HL-60/S4 (cell line): Measurements from ENCODE around the gene IMPG1.

Experiments used
- in situ Hi-C: fragments of 300-500 bp; cut with MboI; formaldehyde crosslinking; loops from 2 replicates; pipeline ENCODE4 v1.14.3; 2022; ENCODE audit warnings: low sequenced_read_pairs

Gene IMPG1

DNA sequence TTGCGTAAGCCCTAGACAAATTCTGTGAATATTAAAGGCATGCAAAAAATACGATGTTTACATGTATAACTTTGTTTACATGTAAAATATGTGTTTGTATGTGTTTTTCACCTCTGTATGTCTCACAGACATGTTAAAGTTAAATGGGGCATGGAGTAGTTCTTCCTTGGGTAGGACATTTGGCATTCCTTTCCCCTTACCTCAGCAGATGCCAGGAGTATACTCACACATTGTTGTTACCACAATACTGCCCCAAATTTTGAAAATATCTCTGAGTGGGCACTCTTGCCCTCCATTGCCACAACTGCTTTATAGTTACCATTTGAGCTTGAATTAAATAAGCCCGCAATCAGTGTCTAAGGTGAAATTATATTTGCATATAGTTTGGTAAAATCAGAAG is 175.9 kb downstream of the IMPG1 start:
- in situ Hi-C loops, result no loop called here

DNA sequence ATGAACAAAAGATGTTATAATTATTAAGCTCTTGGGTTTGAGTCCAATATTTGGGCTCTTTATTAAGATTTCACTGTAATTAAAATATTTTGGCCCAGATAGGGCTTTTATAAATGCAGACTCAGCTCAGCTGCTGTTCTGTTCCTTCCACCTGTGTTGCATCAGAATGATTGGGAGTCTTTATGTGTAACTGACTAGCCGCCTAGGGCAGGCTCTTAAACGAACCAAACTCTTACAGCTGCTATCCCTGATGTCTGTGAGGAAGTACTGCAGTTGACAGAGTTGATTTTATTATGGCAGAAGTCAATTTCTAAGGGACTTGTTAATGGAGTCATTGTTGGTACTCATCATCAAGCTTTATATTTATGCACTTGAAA is 178.7 kb downstream of the IMPG1 start:
- in situ Hi-C loops, result no loop called here

DNA sequence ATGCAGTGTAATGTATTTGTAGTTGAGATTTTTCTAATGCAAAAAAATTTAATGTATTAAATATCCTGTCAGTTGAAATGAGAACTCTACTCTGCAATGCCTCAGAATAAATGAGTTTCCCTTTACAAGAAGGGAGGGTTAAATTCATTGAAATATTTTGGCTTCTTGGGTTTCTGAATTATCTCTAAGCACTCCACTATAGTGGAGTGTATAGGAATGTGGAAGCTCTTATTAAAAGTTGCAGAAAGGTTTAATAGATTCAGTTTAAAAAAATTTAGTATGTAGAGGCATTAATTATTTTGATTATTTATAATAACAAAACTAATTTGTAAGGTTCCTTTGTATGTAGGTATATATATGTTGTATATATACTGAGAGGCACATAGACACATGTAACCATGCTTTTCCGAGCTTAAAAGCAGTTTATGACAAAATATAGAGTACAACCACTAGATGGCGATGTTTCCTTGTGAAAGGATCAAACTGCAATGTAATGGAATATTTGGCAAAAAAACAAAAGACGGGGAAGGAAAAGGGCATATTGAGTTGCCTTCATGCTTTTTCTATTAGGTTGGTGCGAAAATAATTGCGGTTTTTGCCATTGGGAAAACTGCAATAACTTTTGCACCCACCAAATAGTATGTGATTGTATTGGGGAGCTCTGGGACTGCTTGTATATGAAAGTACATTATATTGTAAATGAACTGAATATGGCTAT is 179.2 kb downstream of the IMPG1 start:
- in situ Hi-C loops, result no loop called here

GRCh38 chr6:75892384-75892783 is 180.1 kb downstream of the IMPG1 start:
- in situ Hi-C loops, result no loop called here

- in situ Hi-C loops, result no loop called here
Observed at GRCh38 chr6:75884822-75885221, 187.6 kb downstream of the IMPG1 start.

DNA sequence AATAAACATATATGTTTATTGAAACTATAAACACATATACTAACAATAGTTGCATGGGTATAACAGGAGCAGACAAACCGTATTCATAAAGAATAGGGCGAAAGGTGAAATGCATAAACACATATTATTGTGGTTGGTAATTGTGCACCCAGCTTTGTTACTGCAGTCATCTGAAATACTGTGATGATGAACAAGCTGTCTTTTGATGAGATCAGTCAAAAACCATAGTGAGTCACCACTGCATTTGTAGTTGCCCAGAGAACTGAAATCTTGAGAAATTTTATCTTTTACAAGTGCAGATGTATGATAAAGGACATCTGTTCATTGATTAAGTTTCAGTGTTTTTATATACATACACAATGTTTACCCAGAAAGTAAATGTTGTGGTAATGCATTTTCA is 189.7 kb downstream of the IMPG1 start:
- in situ Hi-C loops, result no loop called here

GRCh38 chr6:75880305-75880704 is 192.2 kb downstream of the IMPG1 start:
- in situ Hi-C loops, result no loop called here

GRCh38 chr6:75876152-75876551 is 196.3 kb downstream of the IMPG1 start:
- in situ Hi-C loops, result no loop called here

- in situ Hi-C loops, result no loop called here
Observed at GRCh38 chr6:75874224-75874623, 198.2 kb downstream of the IMPG1 start.
